Jurkat, Clone E6-1 (cell line): ENCODE results near the gene EEF1AKMT2.

ENCODE experiments used
- DNase-seq: peaks from one replicate; pipeline ENCODE4 v3.0.0-alpha.2; 2011; ENCODE audit warnings: low read depth, low spot score
- H3K4me3 ChIP-seq: 2 replicates; pipeline ENCODE4 v1.5.1; 2011; ENCODE audit warnings: mild to moderate bottlenecking, low read length, control low read depth, moderate library complexity

Gene EEF1AKMT2

GRCh38 chr10:124740369-124741280, 51.1 kb downstream of the EEF1AKMT2 start:
- DNase-seq, result no peak
- H3K4me3 ChIP-seq, result peak overlapping the region; percentile 15; the same call in 1 of the 2 replicates

- no peak overlapping the region for H3K4me3 ChIP-seq
- peak; percentile 78 for DNase-seq
Observed at GRCh38 chr10:124739986-124740368, 51.7 kb downstream of the EEF1AKMT2 start.

GRCh38 chr10:124739119-124739921, 52.4 kb downstream of the EEF1AKMT2 start:
- no peak overlapping the region for H3K4me3 ChIP-seq

GRCh38 chr10:124738441-124738840, 53.2 kb downstream of the EEF1AKMT2 start:
- H3K4me3 ChIP-seq, result no peak overlapping the region
- DNase-seq, result no peak

More at GRCh38 chr10:124739119-124739921, 52.4 kb downstream of the EEF1AKMT2 start:
- no peak for DNase-seq

- H3K4me3 ChIP-seq, result no peak overlapping the region
- no peak for DNase-seq
Observed at GRCh38 chr10:124737708-124738107, 54.0 kb downstream of the EEF1AKMT2 start.

GRCh38 chr10:124737221-124737620, 54.5 kb downstream of the EEF1AKMT2 start:
- DNase-seq, result no peak
- H3K4me3 ChIP-seq, result no peak overlapping the region

GRCh38 chr10:124736491-124737136, 55.1 kb downstream of the EEF1AKMT2 start:
- H3K4me3 ChIP-seq, result no peak overlapping the region
- DNase-seq, result no peak

GRCh38 chr10:124735491-124736286, 56.0 kb downstream of the EEF1AKMT2 start:
- H3K4me3 ChIP-seq, result peak overlapping the region; percentile 32; the same call in 1 of the 2 replicates

GRCh38 chr10:124734311-124735166, 57.1 kb downstream of the EEF1AKMT2 start:
- peak; percentile 90 for DNase-seq
- peak overlapping the region; percentile 32 for H3K4me3 ChIP-seq

More at GRCh38 chr10:124735491-124736286, 56.0 kb downstream of the EEF1AKMT2 start:
- DNase-seq, result no peak

GRCh38 chr10:124733571-124734245, 58.0 kb downstream of the EEF1AKMT2 start:
- no peak for DNase-seq
- no peak overlapping the region for H3K4me3 ChIP-seq

- no peak overlapping the region for H3K4me3 ChIP-seq
- no peak for DNase-seq
Observed at GRCh38 chr10:124732931-124733570, 58.6 kb downstream of the EEF1AKMT2 start.

GRCh38 chr10:124731551-124731950, 60.1 kb downstream of the EEF1AKMT2 start:
- DNase-seq, result no peak
- no peak overlapping the region for H3K4me3 ChIP-seq

- DNase-seq, result no peak
Observed at GRCh38 chr10:124730790-124731189, 60.9 kb downstream of the EEF1AKMT2 start.

GRCh38 chr10:124728830-124729661, 62.6 kb downstream of the EEF1AKMT2 start:
- no peak for DNase-seq
- no peak overlapping the region for H3K4me3 ChIP-seq

More at GRCh38 chr10:124730790-124731189, 60.9 kb downstream of the EEF1AKMT2 start:
- H3K4me3 ChIP-seq, result no peak overlapping the region

- no peak overlapping the region for H3K4me3 ChIP-seq
- DNase-seq, result no peak
Observed at GRCh38 chr10:124728071-124728829, 63.4 kb downstream of the EEF1AKMT2 start.
